H1 (cell line): ENCODE results near the gene BAHD1.

Experiments used
- POLR2A ChIP-seq, 2 experiments: IDR thresholded peaks; 1 replicate in 1 of 2; 2 replicates in 1 of 2; pipeline ENCODE4 v1.6.1; 2011; ENCODE audit warnings: low read depth in 2 of 2, low read length in 2 of 2, mild to moderate bottlenecking in 2 of 2; ENCODE audit errors: control extremely low read depth in 1 of 2
- YY1 ChIP-seq: IDR thresholded peaks from 2 replicates; pipeline ENCODE4 v1.6.1; 2011; ENCODE audit warnings: low read depth, mild to moderate bottlenecking, low read length
- ZNF274 ChIP-seq: IDR thresholded peaks from 2 replicates; pipeline ENCODE4 v1.7.0; 2012; ENCODE audit warnings: low read length, borderline replicate concordance; ENCODE audit errors: extremely low read depth
- TF ChIP-seq, protein P1 (sequence below): IDR thresholded peaks from 2 replicates; pipeline ENCODE4 v1.6.1; 2011; ENCODE audit warnings: low read length, improper control_type of control experiment
- TF ChIP-seq, protein P2 (sequence below), 3 experiments: IDR thresholded peaks; 1 replicate in 2 of 3; 2 replicates in 1 of 3; pipeline versions ENCODE4 v1.5.1 to v1.6.1; 2011; ENCODE audit warnings: low read length in 3 of 3, mild to moderate bottlenecking in 3 of 3, inconsistent platforms in 2 of 3, low read depth in 1 of 3, moderate library complexity in 1 of 3; ENCODE audit not compliant: insufficient read depth in 1 of 3; ENCODE audit errors: control extremely low read depth in 1 of 3

- TF ChIP-seq, protein P1, sequence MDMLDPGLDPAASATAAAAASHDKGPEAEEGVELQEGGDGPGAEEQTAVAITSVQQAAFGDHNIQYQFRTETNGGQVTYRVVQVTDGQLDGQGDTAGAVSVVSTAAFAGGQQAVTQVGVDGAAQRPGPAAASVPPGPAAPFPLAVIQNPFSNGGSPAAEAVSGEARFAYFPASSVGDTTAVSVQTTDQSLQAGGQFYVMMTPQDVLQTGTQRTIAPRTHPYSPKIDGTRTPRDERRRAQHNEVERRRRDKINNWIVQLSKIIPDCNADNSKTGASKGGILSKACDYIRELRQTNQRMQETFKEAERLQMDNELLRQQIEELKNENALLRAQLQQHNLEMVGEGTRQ, result no peak
- no peak for TF ChIP-seq YY1
- TF ChIP-seq, protein P2, sequence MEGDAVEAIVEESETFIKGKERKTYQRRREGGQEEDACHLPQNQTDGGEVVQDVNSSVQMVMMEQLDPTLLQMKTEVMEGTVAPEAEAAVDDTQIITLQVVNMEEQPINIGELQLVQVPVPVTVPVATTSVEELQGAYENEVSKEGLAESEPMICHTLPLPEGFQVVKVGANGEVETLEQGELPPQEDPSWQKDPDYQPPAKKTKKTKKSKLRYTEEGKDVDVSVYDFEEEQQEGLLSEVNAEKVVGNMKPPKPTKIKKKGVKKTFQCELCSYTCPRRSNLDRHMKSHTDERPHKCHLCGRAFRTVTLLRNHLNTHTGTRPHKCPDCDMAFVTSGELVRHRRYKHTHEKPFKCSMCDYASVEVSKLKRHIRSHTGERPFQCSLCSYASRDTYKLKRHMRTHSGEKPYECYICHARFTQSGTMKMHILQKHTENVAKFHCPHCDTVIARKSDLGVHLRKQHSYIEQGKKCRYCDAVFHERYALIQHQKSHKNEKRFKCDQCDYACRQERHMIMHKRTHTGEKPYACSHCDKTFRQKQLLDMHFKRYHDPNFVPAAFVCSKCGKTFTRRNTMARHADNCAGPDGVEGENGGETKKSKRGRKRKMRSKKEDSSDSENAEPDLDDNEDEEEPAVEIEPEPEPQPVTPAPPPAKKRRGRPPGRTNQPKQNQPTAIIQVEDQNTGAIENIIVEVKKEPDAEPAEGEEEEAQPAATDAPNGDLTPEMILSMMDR (IDR thresholded peaks at IDR 0.05; ENCODE audit: control extremely low read depth in 1 of 3, insufficient read depth in 1 of 3, low read depth in 1 of 3, low read length in 3 of 3), result no peak
- TF ChIP-seq ZNF274, result no peak
- TF ChIP-seq POLR2A (IDR thresholded peaks at IDR 0.05; ENCODE audit: control extremely low read depth in 1 of 2, low read depth in 2 of 2, low read length in 2 of 2), result no peak
Measured at GRCh38 chr15:40498891-40499290, 58.1 kb downstream of the BAHD1 start.
